Body of pancreas (tissue), 4 donors: ENCODE data around the gene BPIFA3.

Source experiments
- POLR2A ChIP-seq, 3 donors: fragments of 450-650 bp; IDR thresholded peaks; one replicate each; pipeline ENCODE4 v1.6.1; 2016; ENCODE audit warnings: antibody characterized with exemption in 3 of 3, mild to moderate bottlenecking in 2 of 3
- TF ChIP-seq, protein P1 (sequence below), 7 experiments: fragments of 450-650 bp in 4 of 7; fragments of 200-600 bp in 3 of 7; sonication (generic) in 3 of 7; IDR thresholded peaks; one replicate each; pipeline ENCODE4 v1.5.1; 2016 to 2019; ENCODE audit warnings: antibody characterized with exemption in 7 of 7

DNA sequence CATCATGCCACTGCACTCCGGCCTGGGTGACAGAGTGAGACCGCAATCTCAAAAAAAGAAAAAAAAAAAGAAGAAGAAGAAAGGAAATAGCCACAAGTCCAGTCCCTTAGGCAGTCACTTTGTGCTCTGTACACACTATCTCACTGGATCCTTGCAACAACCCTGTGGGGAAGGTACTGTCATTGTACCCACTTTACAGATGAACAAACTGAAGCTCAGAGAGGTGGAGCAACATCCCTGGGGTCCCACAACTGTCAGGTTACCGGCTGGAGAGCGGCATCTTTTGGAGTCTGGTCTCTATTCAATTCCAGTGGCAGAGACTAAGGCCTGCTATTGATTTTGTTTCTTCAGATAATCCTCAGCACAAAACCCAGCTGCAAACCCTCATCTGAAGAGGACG is 37.0 kb upstream of the BPIFA3 start:
- TF ChIP-seq, protein P1, sequence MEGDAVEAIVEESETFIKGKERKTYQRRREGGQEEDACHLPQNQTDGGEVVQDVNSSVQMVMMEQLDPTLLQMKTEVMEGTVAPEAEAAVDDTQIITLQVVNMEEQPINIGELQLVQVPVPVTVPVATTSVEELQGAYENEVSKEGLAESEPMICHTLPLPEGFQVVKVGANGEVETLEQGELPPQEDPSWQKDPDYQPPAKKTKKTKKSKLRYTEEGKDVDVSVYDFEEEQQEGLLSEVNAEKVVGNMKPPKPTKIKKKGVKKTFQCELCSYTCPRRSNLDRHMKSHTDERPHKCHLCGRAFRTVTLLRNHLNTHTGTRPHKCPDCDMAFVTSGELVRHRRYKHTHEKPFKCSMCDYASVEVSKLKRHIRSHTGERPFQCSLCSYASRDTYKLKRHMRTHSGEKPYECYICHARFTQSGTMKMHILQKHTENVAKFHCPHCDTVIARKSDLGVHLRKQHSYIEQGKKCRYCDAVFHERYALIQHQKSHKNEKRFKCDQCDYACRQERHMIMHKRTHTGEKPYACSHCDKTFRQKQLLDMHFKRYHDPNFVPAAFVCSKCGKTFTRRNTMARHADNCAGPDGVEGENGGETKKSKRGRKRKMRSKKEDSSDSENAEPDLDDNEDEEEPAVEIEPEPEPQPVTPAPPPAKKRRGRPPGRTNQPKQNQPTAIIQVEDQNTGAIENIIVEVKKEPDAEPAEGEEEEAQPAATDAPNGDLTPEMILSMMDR (IDR thresholded peaks at IDR 0.05): no peak
- TF ChIP-seq POLR2A (IDR thresholded peaks at IDR 0.05): no peak
